Posterior cingulate gyrus (tissue), 11 donors: ENCODE data around the gene PIGA.
"Not testable (repeated sequence)": the region's sequence is repeated elsewhere in the genome, so short reads cannot be mapped to it uniquely, and the experiment has no call there.

Experiments
- DNase-seq, 10 donors: peaks; one replicate each; pipeline versions ENCODE4 v3.0.0 to v3.0.0-alpha.2; 2020 to 2021; ENCODE audit warnings: mixed read lengths in 3 of 10
- intact Hi-C: fragments of 100-400 bp; cut with DNase I; formaldehyde crosslinking; loops from one replicate; pipeline ENCODE4 v1.15.1; 2023

The PIGA gene

GRCh38 chrX:15322072-15322471, 13.3 kb downstream of the PIGA start:
- DNase-seq, result no peak
- intact Hi-C loops, result no loop called here

DNA sequence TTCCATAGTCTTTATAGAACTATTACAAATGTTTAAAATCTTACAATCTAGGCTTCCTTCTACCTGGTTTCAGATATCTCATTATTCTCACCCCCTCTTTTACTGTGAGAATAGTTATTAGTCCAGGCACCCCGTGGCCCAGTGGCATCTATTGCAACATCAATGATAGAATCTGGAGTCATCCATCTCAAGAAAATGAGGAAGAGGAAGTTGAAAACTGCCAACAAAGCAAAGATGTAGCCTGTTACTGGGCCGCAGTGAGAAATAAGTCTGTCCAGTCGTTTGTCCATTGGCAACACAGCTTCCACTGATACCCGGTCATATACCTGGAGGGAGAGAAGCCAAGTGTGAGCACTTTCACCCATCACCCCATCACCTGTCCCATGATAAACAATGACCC, 13.9 kb downstream of the PIGA start:
- intact Hi-C loops, result no loop called here
- DNase-seq, result no peak

DNA sequence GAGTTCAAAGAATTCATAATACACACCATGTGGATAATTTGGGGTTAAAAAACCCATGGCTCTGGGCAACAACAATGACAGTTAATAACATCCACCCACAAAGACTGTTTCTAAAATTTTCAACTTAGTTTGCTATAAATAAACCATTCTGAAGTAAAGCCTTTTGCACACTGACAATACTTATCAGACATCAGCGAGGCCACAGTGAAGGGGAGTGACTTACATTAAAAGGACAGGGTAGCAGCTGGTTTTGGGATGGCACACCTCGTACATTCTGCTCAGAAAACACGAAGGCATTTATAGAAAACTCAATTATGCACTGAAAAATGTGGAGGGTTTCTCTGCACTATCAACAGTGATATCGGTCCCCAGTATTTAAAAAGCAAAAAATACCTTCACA, 15.0 kb downstream of the PIGA start:
- intact Hi-C loops, result no loop called here
- DNase-seq, result no peak

GRCh38 chrX:15319075-15319474, 16.2 kb downstream of the PIGA start:
- no peak for DNase-seq
- intact Hi-C loops, result no loop called here

DNA sequence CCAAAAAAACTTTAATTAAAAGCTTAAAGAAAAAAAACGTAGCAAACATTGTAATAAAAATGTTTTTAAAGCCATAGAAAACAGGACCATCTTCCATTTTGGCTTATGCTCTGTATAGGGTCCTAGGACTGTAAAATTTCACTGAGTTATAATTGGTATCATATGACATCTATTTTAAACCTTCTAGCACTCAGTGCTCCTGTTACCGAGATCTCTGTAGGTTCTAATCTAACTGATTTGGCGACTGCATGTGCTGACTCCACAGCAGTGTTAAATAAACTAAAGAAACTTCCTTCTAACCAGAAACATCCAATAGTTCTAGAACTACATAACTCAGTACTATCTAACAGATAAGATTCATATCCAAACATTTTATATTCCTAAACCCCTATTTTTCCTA, 19.8 kb downstream of the PIGA start, which contains the start of gene ASB11:
Gene ASB11 (minus strand): TSS at position 132 of the 400 bp plus-strand sequence. CDS start 35 bp downstream, at position 97.
- no peak for DNase-seq
- intact Hi-C loops, result no loop called here

DNA sequence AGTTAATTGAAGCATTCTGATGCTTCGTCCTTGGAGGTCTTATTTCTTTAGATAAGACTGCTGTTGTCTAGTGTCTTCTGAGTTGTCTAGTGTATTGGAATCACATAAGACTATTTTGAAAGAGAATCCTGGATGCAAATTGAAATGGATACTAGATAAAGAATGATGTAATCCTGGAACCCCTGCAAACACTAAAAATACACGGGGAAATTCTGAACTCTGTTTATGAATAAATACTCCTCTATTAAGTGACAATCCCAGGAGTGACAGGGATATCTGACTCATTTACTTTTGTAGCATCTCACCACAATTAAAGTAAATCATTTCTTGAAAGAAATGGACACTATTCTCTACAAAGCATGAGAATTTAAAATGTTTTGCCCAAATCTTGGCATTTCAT, 20.9 kb downstream of the PIGA start:
- no peak for DNase-seq
- intact Hi-C loops, result no loop called here

GRCh38 chrX:15311119-15311518, 24.2 kb downstream of the PIGA start:
- no peak for DNase-seq
- intact Hi-C loops, result no loop called here

DNA sequence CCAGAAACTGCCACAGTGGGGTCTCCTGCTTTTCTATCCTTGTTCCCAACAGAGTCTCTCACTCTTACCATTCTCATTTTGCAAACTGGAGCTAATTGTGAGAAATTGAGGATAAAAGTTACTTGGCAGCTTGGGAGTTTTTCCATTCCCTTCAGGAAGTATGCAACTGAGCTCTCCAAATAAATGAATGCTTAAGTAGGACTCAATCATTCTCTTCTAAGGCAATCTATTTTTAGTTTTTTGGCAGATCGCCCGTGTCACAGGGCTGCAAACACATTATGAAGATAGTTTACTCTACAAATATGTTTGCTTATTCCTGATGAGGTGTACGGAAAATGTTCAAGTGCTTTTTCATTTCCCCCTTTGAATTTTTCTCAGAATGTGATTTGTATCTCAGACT, 25.2 kb downstream of the PIGA start:
- no peak for DNase-seq
- intact Hi-C loops, result no loop called here

- intact Hi-C loops, result loop anchor here (10.0 kb wide), 1 partner anchor 259 kb away; no protein-coding TSS in a partner anchor
- not testable (repeated sequence) for DNase-seq
Observed at GRCh38 chrX:15305899-15306298, 29.4 kb downstream of the PIGA start.

DNA sequence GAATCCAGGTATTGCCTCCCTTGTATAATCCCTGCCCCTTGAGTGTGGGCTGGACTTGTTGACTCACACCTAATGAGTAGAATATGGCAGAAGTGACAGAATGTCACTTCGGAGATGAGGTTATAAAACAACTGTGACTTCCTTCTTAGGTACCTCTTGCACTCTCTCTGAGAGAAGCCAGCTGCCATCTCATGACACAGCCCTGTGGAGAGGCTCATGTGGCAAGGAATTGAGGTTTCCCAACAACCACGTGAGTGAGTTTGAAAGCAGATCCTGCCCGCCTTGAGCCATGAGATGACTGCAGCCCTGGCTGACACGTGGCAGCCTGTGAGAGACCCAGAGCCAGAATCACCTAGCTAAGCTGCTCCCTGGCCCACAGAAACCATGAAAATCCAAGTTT, 33.4 kb downstream of the PIGA start:
- intact Hi-C loops, result loop anchor here (10.0 kb wide), 1 partner anchor 263 kb away; no protein-coding TSS in a partner anchor
- no peak for DNase-seq

DNA sequence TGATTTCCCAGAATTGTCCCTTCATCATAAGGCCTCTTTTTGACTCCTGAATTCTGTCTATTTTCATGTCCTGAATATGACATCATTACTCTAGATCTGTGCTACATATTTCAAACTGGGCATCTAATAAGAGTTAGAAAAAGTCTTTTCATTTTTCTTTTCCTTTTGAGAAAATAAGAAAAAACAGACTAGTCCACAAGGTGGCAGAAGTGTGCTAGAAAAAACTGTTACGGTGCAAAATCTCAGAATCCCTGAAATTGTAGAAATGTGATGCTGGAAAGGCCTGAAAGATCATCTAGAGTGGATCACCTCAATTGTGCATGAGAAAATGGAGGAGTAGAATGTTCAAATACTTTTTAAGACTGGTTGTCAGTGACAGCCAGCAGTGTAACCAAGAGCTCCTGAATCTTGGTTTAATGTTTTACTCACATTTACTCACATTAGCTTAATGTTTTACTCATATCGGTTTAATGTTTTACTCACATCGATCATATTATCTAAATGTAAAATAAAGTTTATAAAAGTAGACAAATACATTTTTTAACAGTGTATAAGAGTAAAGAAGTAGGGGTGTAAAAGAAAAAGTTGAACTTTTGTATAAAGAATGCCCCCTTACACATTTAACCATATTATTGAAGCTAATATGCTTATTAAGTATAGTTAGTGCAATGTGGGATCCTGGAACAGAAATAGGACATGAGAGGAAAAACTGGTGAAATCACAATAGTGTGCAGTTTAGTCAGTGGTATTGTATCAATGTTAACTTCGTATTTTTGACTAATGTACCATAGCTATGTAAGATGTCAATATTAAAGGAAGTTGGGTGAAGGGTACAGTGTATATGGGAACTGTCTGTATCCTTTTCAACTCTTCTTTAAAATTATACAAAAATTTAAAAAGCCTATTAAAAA, 35.1 kb downstream of the PIGA start:
- intact Hi-C loops, result loop anchor here (2.0 to 10.0 kb wide), 2 partner anchors 169 to 265 kb away; no protein-coding TSS in a partner anchor
- DNase-seq, result no peak

GRCh38 chrX:15298780-15299179, 36.5 kb downstream of the PIGA start:
- intact Hi-C loops, result loop anchor here (2.0 kb wide), 1 partner anchor 170 kb away; no protein-coding TSS in a partner anchor
- DNase-seq, result no peak

DNA sequence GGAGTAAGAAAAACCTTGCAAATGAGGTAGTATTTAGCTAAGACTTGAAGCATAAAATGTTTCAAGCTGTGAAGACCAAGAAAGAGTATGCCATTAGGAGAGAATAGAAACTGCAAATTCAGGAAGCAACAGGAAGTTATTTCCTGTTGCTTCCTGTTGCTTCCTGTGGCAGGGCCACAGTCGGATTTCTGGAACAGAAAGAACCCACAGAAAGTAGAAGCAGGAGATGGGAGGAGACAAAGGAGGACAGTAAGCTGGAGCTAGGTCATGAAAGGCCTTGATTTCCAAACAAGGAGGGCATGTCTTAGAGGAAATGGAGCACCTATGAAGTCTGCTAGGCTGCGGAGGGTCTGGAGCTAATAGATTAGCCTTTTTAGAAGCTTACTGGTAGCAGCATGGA, 37.1 kb downstream of the PIGA start:
- intact Hi-C loops, result loop anchor here (2.0 kb wide), 1 partner anchor 171 kb away; no protein-coding TSS in a partner anchor
- DNase-seq, result no peak

DNA sequence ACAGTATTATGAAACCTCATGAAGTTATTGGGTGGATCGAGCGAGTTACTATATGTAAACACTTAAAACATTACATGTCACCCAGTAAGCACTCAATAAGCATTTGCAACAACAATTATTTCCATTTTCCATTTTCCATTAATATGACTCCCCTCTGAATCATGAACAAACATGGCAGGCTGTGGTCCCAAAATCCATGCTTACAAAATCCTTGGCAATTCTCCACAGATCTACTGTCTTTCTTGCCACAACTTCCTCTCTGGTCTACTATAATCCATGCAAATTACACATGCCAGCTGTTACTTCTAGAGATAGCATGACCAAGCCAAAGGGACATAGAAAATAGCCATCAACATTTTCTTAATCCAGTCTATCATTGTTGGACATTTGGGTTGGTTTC, 41.9 kb downstream of the PIGA start:
- intact Hi-C loops, result no loop called here

GRCh38 chrX:15292861-15293260, 42.5 kb downstream of the PIGA start:
- intact Hi-C loops, result no loop called here
- DNase-seq, result no peak

More for the DNA sequence above, 41.9 kb downstream of the PIGA start:
- no peak for DNase-seq

DNA sequence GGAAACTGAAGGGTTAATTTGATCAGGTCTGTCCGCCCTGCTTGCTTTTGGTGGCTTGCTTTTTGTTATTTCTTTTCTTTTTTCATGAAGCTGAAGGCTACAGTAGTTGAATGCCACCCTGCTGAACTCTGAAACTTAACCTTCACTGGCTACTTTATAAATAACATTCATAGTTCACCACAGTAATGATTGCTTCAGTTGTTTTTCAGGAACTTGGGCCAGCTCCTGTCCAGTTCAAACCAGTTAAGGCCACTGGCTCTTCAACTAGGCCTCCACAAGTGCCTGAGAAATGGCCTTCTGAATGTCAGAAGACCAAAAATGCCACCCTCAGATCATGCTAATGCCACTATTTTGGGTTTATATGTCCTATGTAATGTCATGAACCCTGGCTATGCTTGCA, 57.7 kb downstream of the PIGA start:
- intact Hi-C loops, result no loop called here
- DNase-seq, result no peak

GRCh38 chrX:15274946-15275345, 60.4 kb downstream of the PIGA start:
- intact Hi-C loops, result no loop called here
- DNase-seq, result no peak

DNA sequence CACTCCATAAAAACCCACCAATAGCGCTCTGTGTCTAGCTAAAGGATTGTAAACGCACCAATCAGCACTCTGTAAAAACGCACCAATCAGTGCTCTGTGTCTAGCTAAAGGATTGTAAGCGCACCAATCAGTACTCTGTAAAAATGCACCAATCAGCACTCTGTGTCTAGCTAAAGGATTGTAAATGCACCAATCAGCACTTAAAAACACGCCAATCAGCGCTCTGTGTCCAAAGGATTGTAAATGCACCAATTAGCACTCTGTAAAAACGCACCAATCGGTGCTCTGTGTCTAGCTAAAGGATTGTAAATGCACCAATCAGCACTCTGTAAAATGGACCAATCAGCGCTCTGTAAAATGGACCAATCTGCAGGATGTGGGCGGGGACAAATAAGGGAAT, 62.0 kb downstream of the PIGA start:
- intact Hi-C loops, DNase-seq: not testable (repeated sequence)

DNA sequence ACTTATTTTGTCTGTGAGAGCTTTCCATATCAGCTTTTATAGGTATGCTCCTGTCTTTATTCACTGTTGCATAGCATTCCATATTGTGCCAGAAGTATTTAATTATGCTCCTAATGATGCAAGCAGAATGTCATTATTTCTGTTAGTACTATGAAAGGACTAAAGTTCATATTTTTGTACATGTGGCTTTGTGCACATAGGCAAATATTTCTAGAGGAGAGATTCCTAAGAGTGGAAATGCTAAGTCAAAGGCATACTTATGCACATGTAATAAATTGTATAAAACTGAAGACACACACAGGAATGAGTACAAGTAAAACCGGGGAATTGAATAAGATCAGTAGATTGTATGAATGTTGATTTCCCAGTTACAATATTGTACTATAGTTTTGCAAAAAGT, 63.6 kb downstream of the PIGA start:
- DNase-seq, result no peak
- intact Hi-C loops, result no loop called here

DNA sequence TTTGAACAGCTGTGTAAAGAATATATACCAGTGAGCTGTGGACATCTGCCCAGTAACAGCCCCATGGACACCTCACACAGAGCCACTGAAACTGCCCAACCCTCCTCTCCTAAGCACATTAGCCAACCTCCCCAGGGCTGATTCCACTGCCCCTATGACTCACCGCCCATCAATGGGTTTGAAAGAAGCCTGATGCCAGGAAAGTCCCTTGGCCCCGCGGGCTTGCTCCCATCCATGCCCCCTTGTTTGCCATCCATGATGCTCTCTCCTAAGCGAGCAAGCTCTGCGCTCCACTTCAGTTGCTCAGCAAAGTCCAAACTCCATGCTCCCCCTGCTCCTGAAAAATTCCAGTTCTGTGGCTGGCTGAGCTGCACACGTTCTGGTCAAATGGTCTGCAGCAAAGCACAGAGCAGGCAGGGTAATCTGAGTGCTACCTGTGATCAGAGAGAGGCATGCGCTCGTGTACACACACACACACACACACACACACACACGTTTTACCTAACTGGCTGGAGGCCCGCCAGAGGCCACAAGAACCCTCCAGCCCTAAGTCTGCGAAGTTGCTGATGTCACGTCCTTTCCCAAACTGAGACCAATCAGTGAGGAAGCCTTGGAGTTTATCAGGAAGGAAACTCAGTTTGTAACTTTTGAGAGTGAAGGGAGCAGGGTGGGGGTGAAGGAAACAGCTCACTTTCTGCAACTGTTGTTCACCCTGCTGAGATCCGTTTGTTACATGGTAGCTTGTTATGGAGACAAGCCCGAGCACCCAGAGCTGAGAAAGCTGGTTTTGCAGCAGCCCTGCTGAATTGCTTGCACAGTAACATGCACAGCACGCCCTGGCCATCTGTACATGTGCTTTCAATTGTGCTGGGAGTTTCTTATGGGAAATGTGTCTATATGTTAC, 65.5 kb downstream of the PIGA start, which contains the start of gene ASB9:
Gene ASB9 (minus strand): TSS at position 466 of the 904 bp plus-strand sequence. CDS start 209 bp downstream, at position 257.
- DNase-seq, result no peak
- intact Hi-C loops, result no loop called here
